ENCODE results near the gene XIAP.
A peak's percentile ranks its signal among the peaks of the same experiment; 100 is the strongest.
"Not testable (repeated sequence)": the region's sequence is repeated elsewhere in the genome, so short reads cannot be mapped to it uniquely, and the experiment has no call there.

XIAP gene

DNA sequence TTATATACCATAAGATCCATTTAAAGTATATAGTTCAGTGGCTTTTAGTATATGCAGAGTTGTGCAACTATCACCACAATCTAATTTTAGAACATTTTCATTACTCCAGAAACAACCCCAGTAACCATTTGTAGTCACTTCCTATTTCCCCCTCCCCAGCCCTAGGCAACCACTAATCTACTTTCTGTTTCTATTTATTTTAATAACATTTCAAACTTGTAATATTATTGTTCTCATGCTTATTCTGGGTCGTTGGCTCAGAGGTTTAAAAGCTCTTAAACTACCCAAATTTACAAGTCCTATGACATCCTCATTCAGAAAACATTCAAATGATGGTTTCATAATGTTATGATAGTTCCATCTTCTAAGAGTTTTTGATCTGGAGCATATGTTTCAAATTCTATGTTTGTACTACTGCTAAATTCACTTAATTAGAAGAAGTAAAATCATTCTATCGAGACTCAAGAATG lies 18.4 kb downstream of the XIAP start:
- TF ChIP-seq ZFX (IDR thresholded peaks at IDR 0.05; ENCODE audit: borderline replicate concordance) (no peak), CTCF (IDR thresholded peaks at IDR 0.05) (no peak)
- no peak overlapping the region for H3K27ac ChIP-seq

DNA sequence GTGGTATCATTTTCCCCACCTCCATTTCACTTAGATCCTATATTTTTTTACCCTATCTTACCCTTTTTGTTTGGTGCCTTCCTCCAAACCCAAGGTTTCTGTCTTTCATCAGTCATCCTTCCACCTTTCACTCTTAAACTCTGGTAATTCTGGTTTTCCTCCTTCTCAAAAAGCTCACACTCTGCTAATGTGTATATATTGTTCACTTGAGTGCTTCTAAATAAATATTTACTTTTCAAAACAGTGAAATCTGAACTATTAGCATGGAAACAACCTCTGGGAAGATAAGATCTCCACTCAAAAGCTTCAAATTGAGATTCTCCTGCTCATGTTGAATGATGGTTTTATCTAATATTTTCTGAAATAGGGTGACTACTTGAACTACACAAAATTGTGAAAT lies 21.5 kb downstream of the XIAP start:
- no peak for TF ChIP-seq ZFX (IDR thresholded peaks at IDR 0.05; ENCODE audit: borderline replicate concordance)
- TF ChIP-seq CTCF (IDR thresholded peaks at IDR 0.05) = no peak
- H3K27ac ChIP-seq = peak overlapping the region; percentile 53

- TF ChIP-seq CTCF (IDR thresholded peaks at IDR 0.05) (no peak), ZFX (IDR thresholded peaks at IDR 0.05; ENCODE audit: borderline replicate concordance) (no peak)
- H3K27ac ChIP-seq = peak overlapping the region; percentile 53; the same call in 1 of the 2 replicates
These were observed 22.5 kb downstream of the XIAP start for GRCh38 chrX:123882391-123882790.

DNA sequence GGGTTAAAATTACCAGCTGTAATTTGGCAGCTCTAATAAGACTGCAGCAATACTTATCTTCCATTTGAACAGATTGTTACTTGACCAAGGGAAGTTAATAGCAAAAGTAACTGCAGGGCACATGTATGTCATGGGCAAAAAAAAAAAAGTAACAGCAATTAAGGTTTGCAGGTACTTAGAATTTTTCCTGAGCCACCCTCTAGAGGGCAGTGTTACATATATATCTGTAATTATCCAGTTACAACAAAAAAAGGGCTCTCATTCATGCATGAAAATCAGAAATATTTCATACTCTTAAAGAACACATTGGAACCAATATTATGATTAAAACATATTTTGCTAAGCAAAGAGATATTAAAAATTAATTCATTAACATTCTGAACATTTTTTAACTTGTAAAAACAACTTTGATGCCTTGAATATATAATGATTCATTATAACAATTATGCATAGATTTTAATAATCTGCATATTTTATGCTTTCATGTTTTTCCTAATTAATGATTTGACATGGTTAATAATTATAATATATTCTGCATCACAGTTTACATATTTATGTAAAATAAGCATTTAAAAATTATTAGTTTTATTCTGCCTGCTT lies 25.1 kb downstream of the XIAP start:
- no peak overlapping the region for H3K27ac ChIP-seq
- TF ChIP-seq CTCF (IDR thresholded peaks at IDR 0.05) = peak; percentile 67
- no peak for TF ChIP-seq ZFX (IDR thresholded peaks at IDR 0.05; ENCODE audit: borderline replicate concordance)

DNA sequence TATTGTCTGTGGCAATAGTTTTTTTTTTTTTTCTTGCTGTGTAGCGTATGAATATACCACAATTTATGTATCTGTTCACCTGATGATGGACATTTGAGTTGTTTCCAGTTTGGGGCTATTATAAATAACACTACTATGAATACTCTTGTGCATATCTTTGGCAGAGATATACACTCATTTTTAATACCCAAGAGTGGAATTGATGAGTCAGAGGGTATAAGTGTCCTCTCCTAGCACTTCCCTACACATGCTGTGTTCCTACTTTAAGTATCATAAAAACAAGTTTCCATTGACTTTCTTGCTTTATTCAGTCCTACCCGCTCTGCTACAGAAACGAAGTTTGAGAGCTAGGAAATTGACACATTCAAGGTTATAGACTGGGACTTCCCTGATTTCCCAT lies 39.8 kb downstream of the XIAP start:
- no peak overlapping the region for H3K27ac ChIP-seq
- no peak for TF ChIP-seq ZFX (IDR thresholded peaks at IDR 0.05; ENCODE audit: borderline replicate concordance)
- no peak for TF ChIP-seq CTCF (IDR thresholded peaks at IDR 0.05)

GRCh38 chrX:123903261-123903660 lies 43.4 kb downstream of the XIAP start:
- H3K27ac ChIP-seq = not testable (repeated sequence)

DNA sequence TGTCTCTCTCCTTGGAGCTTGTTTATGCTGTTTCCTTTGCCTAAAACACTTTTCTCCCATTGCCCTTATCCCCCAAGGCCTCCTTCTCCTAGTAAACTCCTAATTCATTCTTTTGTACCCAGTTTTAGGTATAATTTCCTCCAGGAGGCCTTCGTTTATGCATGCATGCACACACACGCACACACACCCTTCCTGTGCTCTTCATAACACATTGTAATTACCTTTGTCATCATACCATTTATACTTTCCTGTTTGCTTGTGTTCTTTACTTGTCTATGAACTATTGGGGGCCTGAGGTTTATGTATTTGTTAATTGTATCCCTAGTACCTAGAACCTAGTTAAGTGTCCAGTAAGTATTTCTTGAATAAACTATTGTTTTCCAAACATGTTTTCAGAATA lies 45.5 kb downstream of the XIAP start:
- H3K27ac ChIP-seq = peak overlapping the region; percentile 17; the same call in 1 of the 2 replicates
- no peak for TF ChIP-seq ZFX (IDR thresholded peaks at IDR 0.05; ENCODE audit: borderline replicate concordance)
- TF ChIP-seq CTCF (IDR thresholded peaks at IDR 0.05) = no peak

All from 22Rv1 (cell line).